Cardiac muscle cell (in vitro differentiated cells and primary cell): ENCODE data around the gene ZBTB43. TPM values are rescaled to one million over a fixed set of nuclear protein-coding genes. Genes with fewer than 3 reads are reported as not detected.

Experiments used
- DNase-seq, 2 donors: peaks; one replicate each; pipeline versions ENCODE4 v3.0.0 to v3.0.0-alpha.2; 2010 to 2017; ENCODE audit warnings: low read depth in 1 of 2, low spot score in 1 of 2
- H3K27ac ChIP-seq: fragments of 200-600 bp; sonication (generic); 2 replicates; pipeline ENCODE4 v1.5.1; 2016
- H3K27me3 ChIP-seq: fragments of 200-600 bp; sonication (generic); 2 replicates; pipeline ENCODE4 v1.6.0; 2016; ENCODE audit warnings: control low read depth
- H3K36me3 ChIP-seq: fragments of 200-600 bp; sonication (generic); 2 replicates; pipeline ENCODE4 v1.5.1; 2016; ENCODE audit warnings: control low read depth
- H3K4me1 ChIP-seq: fragments of 200-600 bp; sonication (generic); 2 replicates; pipeline ENCODE4 v1.8.1; 2017; ENCODE audit warnings: low read depth, mild to moderate bottlenecking, mixed run types
- H3K4me3 ChIP-seq: fragments of 200-600 bp; sonication (generic); 2 replicates; pipeline ENCODE4 v1.5.1; 2016; ENCODE audit warnings: mild to moderate bottlenecking
- H3K9me3 ChIP-seq: fragments of 200-600 bp; sonication (generic); 2 replicates; pipeline ENCODE4 v1.5.1; 2017; ENCODE audit warnings: low read depth, mild to moderate bottlenecking, control low read depth
- polyA plus RNA-seq: library from polyadenylated mRNA; unstranded; fragments of >200 nt; fragmentation: Nextera tagmentation; extraction: Ambion mirVana; gene quantifications from 2 replicates; pipeline ENCODE4 v1.2.1, GENCODE V29; 2016
- total RNA-seq: library from RNA; depleted of rRNA; stranded (reverse); fragments of >200 nt; gene quantifications from 2 replicates; pipeline ENCODE4 v1.2.3, GENCODE V29; 2016
- TF ChIP-seq, protein P1 (sequence below): IDR thresholded peaks from 2 replicates; pipeline ENCODE4 v1.5.1; 2012; ENCODE audit warnings: low read depth, mild to moderate bottlenecking, low read length

Gene ZBTB43
- total and polyA plus RNA-seq, 2 experiments from 2014 or later = 17.6 to 18.6 TPM

DNA sequence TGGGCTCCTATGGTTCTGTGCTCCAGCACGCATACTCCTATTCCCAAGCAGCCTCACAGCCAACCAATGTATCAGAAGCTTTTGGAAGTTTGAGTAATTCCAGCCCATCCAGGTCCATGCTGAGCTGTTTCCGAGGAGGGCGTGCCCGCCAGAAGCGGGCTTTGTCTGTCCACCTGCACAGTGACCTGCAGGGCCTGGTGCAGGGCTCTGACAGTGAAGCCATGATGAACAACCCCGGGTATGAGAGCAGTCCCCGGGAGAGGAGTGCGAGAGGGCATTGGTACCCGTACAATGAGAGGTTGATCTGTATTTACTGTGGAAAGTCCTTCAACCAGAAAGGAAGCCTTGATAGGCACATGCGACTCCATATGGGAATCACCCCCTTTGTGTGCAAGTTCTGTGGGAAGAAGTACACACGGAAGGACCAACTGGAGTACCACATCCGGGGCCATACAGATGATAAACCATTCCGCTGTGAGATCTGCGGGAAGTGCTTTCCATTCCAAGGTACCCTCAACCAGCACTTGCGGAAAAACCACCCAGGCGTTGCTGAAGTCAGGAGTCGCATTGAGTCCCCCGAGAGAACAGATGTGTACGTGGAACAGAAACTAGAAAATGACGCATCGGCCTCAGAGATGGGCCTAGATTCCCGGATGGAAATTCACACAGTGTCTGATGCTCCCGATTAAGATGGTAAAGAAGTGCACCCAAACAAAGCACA is 75.5 kb downstream of the ZBTB43 start:
- peaks cover 8% of the 10 kb centered on the region for H3K4me1 ChIP-seq
- TF ChIP-seq, protein P1, sequence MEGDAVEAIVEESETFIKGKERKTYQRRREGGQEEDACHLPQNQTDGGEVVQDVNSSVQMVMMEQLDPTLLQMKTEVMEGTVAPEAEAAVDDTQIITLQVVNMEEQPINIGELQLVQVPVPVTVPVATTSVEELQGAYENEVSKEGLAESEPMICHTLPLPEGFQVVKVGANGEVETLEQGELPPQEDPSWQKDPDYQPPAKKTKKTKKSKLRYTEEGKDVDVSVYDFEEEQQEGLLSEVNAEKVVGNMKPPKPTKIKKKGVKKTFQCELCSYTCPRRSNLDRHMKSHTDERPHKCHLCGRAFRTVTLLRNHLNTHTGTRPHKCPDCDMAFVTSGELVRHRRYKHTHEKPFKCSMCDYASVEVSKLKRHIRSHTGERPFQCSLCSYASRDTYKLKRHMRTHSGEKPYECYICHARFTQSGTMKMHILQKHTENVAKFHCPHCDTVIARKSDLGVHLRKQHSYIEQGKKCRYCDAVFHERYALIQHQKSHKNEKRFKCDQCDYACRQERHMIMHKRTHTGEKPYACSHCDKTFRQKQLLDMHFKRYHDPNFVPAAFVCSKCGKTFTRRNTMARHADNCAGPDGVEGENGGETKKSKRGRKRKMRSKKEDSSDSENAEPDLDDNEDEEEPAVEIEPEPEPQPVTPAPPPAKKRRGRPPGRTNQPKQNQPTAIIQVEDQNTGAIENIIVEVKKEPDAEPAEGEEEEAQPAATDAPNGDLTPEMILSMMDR = no peak
- H3K4me3 ChIP-seq = no peak overlapping the region
- no peak overlapping the region for H3K27ac ChIP-seq
- H3K27me3 ChIP-seq = no peaks in the 10 kb centered on the region
- H3K36me3 ChIP-seq = peaks cover 16% of the 10 kb centered on the region
- H3K9me3 ChIP-seq = no peaks in the 10 kb centered on the region
- DNase-seq = no peak

DNA sequence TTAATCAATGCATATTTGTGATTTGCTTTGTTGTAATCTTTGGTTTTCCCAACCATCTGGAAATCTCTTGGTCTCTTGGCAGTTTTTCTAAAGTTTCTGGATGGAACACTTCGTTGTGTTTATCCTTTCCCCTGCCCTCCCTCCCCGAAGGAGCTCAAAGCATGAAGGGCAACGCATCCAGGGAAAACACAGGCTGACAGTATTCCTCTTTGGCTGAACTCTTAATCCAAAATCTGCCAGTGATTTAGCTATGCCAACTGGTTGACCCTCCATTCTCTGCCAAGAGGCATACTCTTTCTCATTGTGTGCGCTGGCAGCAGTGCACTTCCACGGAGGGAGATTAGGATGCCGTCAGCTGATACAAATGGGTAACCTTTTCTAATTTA is 76.1 kb downstream of the ZBTB43 start:
- peaks cover 16% of the 10 kb centered on the region for H3K36me3 ChIP-seq
- no peak for DNase-seq
- no peaks in the 10 kb centered on the region for H3K9me3 ChIP-seq
- no peak overlapping the region for H3K4me3 ChIP-seq
- H3K27ac ChIP-seq = no peak overlapping the region
- H3K4me1 ChIP-seq = peaks cover 13% of the 10 kb centered on the region
- H3K27me3 ChIP-seq = no peaks in the 10 kb centered on the region
- TF ChIP-seq, protein P1 = no peak

DNA sequence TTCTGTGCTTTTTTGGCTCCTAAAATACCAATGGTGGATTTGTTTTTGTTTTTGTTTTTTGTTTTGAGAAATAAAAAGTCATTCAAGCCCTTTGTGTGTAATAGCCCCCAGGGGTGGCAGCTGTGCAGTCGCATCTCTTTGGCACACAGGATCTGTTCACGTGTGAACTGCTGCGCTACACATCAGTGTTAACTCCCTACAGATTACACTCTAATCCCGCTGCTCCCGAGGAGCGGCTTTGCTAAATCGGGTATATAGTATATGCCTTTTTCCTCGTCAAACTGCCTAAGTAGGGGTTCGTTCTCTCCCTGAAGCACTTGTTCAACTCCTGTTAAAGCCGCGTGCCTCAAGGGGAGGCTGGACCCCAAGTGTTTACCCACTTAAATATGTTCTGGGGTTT is 77.9 kb downstream of the ZBTB43 start:
- Histone ChIP-seq H3K9me3 (no peaks in the 10 kb centered on the region), H3K4me3 (no peak overlapping the region), H3K27me3 (no peaks in the 10 kb centered on the region), H3K4me1 (peaks cover 14% of the 10 kb centered on the region), H3K36me3 (peaks cover 16% of the 10 kb centered on the region), H3K27ac (no peak overlapping the region)
- TF ChIP-seq, protein P1 = no peak
- DNase-seq = no peak

DNA sequence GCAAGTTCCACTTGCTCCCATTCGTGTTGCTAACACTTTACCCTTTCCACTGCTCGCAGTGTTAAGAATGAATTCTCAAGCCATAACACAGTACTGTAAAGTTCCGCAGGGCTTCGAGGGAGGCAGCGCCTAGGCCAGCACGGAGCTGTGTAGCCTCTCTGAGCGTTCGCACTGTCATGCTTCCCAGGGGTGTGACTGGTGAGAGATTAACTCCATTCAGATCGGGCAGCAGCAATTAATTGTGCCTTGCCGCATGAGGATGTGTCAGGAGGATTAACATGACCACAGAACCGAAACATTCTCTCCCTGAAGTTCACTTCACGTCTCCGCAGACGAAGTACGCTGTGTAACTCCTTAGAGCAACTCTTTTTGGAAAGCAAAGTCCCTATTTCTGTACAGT is 78.8 kb downstream of the ZBTB43 start:
- Histone ChIP-seq H3K27me3 (no peaks in the 10 kb centered on the region), H3K36me3 (peaks cover 16% of the 10 kb centered on the region), H3K9me3 (no peaks in the 10 kb centered on the region), H3K4me3 (no peak overlapping the region), H3K4me1 (peaks cover 14% of the 10 kb centered on the region), H3K27ac (peak overlapping the region; percentile 9)
- TF ChIP-seq, protein P1 = no peak
- no peak for DNase-seq

DNA sequence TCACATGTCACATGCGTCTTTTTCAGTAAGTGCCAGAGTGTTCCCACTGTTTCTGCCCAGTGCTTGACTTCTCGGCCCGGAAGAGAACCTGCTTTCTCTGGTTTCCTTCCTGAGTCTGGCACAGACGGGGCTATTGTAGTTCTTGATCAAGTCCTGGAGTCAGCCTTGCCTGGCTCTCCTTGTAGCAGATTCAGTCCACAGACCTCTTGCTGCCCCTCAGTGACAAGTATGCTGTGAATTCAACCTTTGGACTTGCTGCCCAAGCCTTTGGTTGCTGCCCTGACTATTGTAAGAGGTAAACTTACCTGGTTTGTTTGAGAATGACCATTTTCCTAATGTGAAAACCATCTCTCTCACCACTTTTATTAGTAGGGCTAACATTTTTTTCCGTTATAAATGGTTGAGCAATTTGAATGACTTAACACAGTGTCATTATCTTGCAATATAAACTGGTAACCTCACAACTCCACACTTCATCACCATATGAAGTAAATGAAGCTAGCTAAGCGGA is 80.3 kb downstream of the ZBTB43 start:
- DNase-seq = peak in 1 of 2 donors; percentile 45
- Histone ChIP-seq H3K9me3 (no peaks in the 10 kb centered on the region), H3K4me3 (no peak overlapping the region), H3K36me3 (peaks cover 16% of the 10 kb centered on the region), H3K27me3 (no peaks in the 10 kb centered on the region), H3K4me1 (peaks cover 17% of the 10 kb centered on the region), H3K27ac (peak overlapping the region; percentile 41)
- TF ChIP-seq, protein P1 = no peak
